ENCODE data around the gene USP53. TPM values are rescaled to one million over a fixed set of nuclear protein-coding genes. Genes with fewer than 3 reads are reported as not detected.
A peak's percentile ranks its signal among the peaks of the same experiment; 100 is the strongest.

Gene USP53
- total RNA-seq, 1 donor from 2014 or later, result 20.4 TPM

DNA sequence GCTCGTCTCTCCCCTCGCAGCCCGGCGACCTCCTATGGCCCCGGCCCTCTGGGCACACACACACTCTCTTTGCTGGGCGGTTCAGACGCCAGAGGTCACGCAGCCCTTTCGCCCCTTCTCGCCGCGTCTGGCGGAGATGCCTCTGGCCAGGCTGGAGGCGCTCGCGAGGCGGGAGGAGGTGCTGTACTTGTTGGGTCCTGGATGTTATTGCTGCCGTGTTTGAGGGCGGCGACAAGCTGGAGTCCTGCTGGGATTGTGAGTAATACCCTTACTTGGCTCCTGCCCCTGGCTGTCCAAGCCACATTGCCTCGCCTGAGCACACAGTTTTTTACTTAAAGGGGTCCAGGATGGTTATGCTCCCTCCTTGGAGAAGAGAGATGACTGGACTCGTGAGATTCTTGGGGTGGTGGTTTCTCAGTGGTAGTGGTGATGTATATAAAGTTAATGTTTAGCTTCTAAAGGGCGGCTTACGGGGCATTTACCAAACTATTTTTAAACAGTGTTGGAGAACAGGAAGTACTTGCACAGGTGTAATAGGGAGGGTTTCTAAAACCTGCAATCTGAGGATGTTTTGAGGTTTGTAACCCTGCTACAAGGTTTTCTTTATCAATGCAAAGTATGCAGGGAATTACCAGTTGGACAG lies 572 bp downstream of the USP53 start:
- ATAC-seq (ENCODE audit: low read depth), result peak; percentile 29
- H3K4me1 Mint-ChIP-seq, result peaks cover 58% of the 10 kb centered on the region
- H3K4me3 Mint-ChIP-seq, result peak overlapping the region; percentile 90
- TF ChIP-seq, protein P1, sequence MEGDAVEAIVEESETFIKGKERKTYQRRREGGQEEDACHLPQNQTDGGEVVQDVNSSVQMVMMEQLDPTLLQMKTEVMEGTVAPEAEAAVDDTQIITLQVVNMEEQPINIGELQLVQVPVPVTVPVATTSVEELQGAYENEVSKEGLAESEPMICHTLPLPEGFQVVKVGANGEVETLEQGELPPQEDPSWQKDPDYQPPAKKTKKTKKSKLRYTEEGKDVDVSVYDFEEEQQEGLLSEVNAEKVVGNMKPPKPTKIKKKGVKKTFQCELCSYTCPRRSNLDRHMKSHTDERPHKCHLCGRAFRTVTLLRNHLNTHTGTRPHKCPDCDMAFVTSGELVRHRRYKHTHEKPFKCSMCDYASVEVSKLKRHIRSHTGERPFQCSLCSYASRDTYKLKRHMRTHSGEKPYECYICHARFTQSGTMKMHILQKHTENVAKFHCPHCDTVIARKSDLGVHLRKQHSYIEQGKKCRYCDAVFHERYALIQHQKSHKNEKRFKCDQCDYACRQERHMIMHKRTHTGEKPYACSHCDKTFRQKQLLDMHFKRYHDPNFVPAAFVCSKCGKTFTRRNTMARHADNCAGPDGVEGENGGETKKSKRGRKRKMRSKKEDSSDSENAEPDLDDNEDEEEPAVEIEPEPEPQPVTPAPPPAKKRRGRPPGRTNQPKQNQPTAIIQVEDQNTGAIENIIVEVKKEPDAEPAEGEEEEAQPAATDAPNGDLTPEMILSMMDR (IDR thresholded peaks at IDR 0.05), result no peak
- POLR2A ChIA-PET, result interaction anchor here (0.6 to 3.1 kb wide), 15 partner anchors 9 to 528 kb away, joined by 3 to 44 read pairs (median 4); partner anchors contain the start of genes METTL14 and SEC24D
- H3K27me3 Mint-ChIP-seq, result no peaks in the 10 kb centered on the region
- CTCF ChIA-PET, result interaction anchor here (0.8 to 1.1 kb wide), 3 partner anchors 87 to 231 kb away, joined by 3 to 4 read pairs (median 3); a partner anchor contains a TSS
- DNase-seq, result peak; percentile 67
- H3K9me3 Mint-ChIP-seq, result no peaks in the 10 kb centered on the region
- H3K36me3 Mint-ChIP-seq (ENCODE audit: low read depth), result peaks cover 25% of the 10 kb centered on the region
- H3K27ac Mint-ChIP-seq, result peak overlapping the region; percentile 94
- intact Hi-C loops (cut with micrococcal nuclease), result loop anchor here (1.0 to 5.0 kb wide), 12 partner anchors 25 to 935 kb away; partner anchors contain the start of genes MAD2L1, METTL14, PDE5A and SEC24D

DNA sequence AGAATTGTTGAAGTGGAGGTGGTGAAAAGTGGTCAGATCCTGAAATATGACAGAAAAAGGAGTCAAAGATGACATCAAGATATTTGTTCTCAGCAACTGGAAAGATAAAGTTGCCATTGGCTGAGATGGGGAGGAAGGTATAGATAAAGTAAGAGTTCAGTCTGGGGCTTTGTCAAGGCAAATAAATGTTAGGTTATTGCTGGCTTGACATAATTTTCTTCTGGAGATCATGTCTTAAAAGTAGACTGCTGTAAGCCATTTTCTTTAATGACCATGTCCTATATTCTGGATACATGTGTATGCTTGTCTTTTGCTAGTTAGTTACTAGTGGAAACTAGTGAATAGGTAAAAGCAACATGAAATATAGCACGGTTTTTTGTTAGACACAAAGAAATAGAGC lies 5.6 kb downstream of the USP53 start:
- ChIA-PET POLR2A (no interaction called here), CTCF (no interaction called here)
- intact Hi-C loops (cut with micrococcal nuclease), result loop anchor here (2.0 kb wide), 1 partner anchor 15 kb away; no protein-coding TSS in a partner anchor
- DNase-seq (no peak), ATAC-seq (ENCODE audit: low read depth) (no peak)
- H3K27me3 Mint-ChIP-seq, result no peaks in the 10 kb centered on the region
- peaks cover 40% of the 10 kb centered on the region for H3K36me3 Mint-ChIP-seq (ENCODE audit: low read depth)
- no peak overlapping the region for H3K27ac Mint-ChIP-seq
- peaks cover 3% of the 10 kb centered on the region for H3K9me3 Mint-ChIP-seq
- peaks cover 29% of the 10 kb centered on the region for H3K4me1 Mint-ChIP-seq
- H3K4me3 Mint-ChIP-seq, result no peak overlapping the region
- TF ChIP-seq, protein P1 (IDR thresholded peaks at IDR 0.05), result no peak

DNA sequence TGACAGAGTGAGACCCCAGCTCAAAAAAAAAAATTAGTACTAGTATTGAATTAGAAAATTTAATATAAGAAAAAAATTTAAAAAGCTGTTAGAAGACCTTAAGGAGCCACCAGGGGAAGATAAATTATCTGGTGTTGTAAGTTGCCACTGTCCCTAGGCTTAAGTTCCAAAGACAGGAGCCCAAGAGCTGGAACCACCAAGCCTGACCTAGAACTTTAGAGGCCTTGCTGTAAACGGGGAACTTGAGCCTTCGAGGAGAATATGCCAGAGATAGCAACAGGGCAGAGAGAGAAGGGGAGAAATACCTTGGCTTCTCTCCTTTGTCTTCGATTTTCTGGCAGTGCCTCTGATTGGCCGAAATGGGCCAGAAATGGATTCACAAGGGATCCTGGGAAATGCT lies 8.9 kb downstream of the USP53 start:
- Mint-ChIP-seq H3K27me3 (no peaks in the 10 kb centered on the region), H3K27ac (no peak overlapping the region), H3K4me3 (no peak overlapping the region), H3K9me3 (peaks cover 3% of the 10 kb centered on the region), H3K4me1 (peaks cover 12% of the 10 kb centered on the region), H3K36me3 (ENCODE audit: low read depth) (peaks cover 51% of the 10 kb centered on the region)
- CTCF ChIA-PET, result no interaction called here
- TF ChIP-seq, protein P1 (IDR thresholded peaks at IDR 0.05), result no peak
- intact Hi-C loops (cut with micrococcal nuclease), result no loop called here
- DNase-seq, result no peak
- no peak for ATAC-seq (ENCODE audit: low read depth)
- POLR2A ChIA-PET, result interaction anchor here (1.1 kb wide), 1 partner anchor 9 kb away, joined by 5 read pairs; the partner anchor contains the start of gene USP53

DNA sequence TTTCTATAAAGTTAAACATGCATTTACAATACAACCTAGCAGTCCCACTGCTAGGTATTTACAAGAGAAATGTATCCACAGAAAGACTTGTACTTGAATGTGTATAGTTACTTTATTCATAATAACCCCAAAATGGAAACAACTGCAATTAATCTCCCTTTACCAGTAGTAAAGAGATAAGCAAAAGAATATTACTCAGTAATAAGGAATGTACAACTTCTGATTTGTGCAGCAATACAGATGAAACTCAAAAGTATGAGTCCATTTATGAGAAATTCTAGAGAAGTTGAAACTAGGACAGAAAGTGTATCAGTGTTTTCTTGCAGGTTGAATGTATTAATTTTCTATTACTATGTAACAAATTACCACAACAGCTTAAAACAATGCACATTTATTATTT lies 15.2 kb downstream of the USP53 start:
- intact Hi-C loops (cut with micrococcal nuclease), result no loop called here
- no peak overlapping the region for H3K4me3 Mint-ChIP-seq
- H3K27me3 Mint-ChIP-seq, result no peaks in the 10 kb centered on the region
- TF ChIP-seq, protein P1 (IDR thresholded peaks at IDR 0.05), result no peak
- no peak for ATAC-seq (ENCODE audit: low read depth)
- peaks cover 5% of the 10 kb centered on the region for H3K4me1 Mint-ChIP-seq
- H3K27ac Mint-ChIP-seq, result no peak overlapping the region
- H3K36me3 Mint-ChIP-seq (ENCODE audit: low read depth), result peaks cover 27% of the 10 kb centered on the region
- H3K9me3 Mint-ChIP-seq, result no peaks in the 10 kb centered on the region
- no peak for DNase-seq
- ChIA-PET POLR2A (no interaction called here), CTCF (no interaction called here)

DNA sequence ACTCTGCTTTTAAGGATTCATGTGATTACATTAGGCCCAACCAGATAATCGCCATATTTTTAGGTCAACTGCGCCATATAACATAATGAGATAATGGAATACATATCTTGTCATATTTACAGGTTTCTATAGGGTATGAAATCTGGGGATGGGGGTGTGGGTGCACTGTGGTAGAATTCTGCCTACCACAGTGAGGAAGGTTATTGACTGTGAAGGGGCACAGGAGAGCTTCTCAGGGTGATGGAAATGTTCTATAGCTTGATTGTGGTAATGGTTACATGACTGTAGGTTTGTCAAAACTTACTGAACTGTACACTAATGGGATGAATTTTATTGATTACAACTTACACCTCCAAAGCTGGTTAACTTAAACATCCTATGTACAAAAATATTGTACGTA lies 15.9 kb downstream of the USP53 start:
- H3K36me3 Mint-ChIP-seq (ENCODE audit: low read depth), result peaks cover 24% of the 10 kb centered on the region
- ChIA-PET CTCF (no interaction called here), POLR2A (no interaction called here)
- H3K27me3 Mint-ChIP-seq, result no peaks in the 10 kb centered on the region
- TF ChIP-seq, protein P1 (IDR thresholded peaks at IDR 0.05), result no peak
- H3K9me3 Mint-ChIP-seq, result no peaks in the 10 kb centered on the region
- H3K27ac Mint-ChIP-seq, result peak overlapping the region; percentile 9
- no peak for DNase-seq
- H3K4me1 Mint-ChIP-seq, result peaks cover 11% of the 10 kb centered on the region
- ATAC-seq (ENCODE audit: low read depth), result no peak
- no peak overlapping the region for H3K4me3 Mint-ChIP-seq
- intact Hi-C loops (cut with micrococcal nuclease), result no loop called here

Measured in activated B cell treated with CpG ODN at 0.5 μM for 24 hours (primary cell).